Mesothelial cell of epicardium (in vitro differentiated cells): Measurements from ENCODE around the gene CLVS2. TPM values are rescaled to one million over a fixed set of nuclear protein-coding genes. Genes with fewer than 3 reads are reported as not detected.

Experiments
- total RNA-seq: library from RNA; stranded (reverse); gene quantifications from 3 replicates; pipeline ENCODE4 v1.2.1, GENCODE V29; 2021

Gene CLVS2
- total RNA-seq, 1 donor from 2014 or later, result 0.11 TPM

Other genes starting within 250 kb of the CLVS2 start
- 2.9 to 4.0 TPM (median 3.9 TPM) in 3 replicates for gene FABP7, start 216.5 kb upstream of the CLVS2 start, total RNA-seq
- 55.2 to 58.9 TPM (median 57.3 TPM) in 3 replicates for gene SMPDL3A, start 207.0 kb upstream of the CLVS2 start, total RNA-seq